Measurements from ENCODE around the gene SPHK2.
"Not testable (repeated sequence)": the region's sequence is repeated elsewhere in the genome, so short reads cannot be mapped to it uniquely, and the experiment has no call there.

The SPHK2 gene

GRCh38 chr19:48637449-48637947 is 18.2 kb downstream of the SPHK2 start:
- DNase-seq (ENCODE audit: low read depth): peak; percentile 96

GRCh38 chr19:48637948-48638830 is 18.9 kb downstream of the SPHK2 start:
- peak; percentile 91 for DNase-seq (ENCODE audit: low read depth)

GRCh38 chr19:48638831-48639381 is 19.6 kb downstream of the SPHK2 start:
- no peak for DNase-seq (ENCODE audit: low read depth)

GRCh38 chr19:48639483-48640375 is 20.4 kb downstream of the SPHK2 start:
- no peak for DNase-seq (ENCODE audit: low read depth)

- no peak for DNase-seq (ENCODE audit: low read depth)
Measured at GRCh38 chr19:48641850-48642249, 22.5 kb downstream of the SPHK2 start.

- DNase-seq (ENCODE audit: low read depth): no peak
Measured at GRCh38 chr19:48642862-48643261, 23.6 kb downstream of the SPHK2 start.

GRCh38 chr19:48644355-48644754 is 25.0 kb downstream of the SPHK2 start:
- DNase-seq (ENCODE audit: low read depth): no peak

GRCh38 chr19:48644839-48645619 is 25.7 kb downstream of the SPHK2 start:
- DNase-seq (ENCODE audit: low read depth): peak; percentile 75

- DNase-seq (ENCODE audit: low read depth): no peak
Measured at GRCh38 chr19:48645620-48646000, 26.3 kb downstream of the SPHK2 start.

- DNase-seq (ENCODE audit: low read depth): peak; percentile 87
Measured at GRCh38 chr19:48646001-48646721, 26.9 kb downstream of the SPHK2 start, which contains the start of gene CA11. TSS of gene CA11 (minus strand) at chr19:48646187. CDS start at chr19:48645632, 555 bp downstream.

- DNase-seq (ENCODE audit: low read depth): no peak
Measured at GRCh38 chr19:48646722-48647216, 27.5 kb downstream of the SPHK2 start.

- no peak for DNase-seq (ENCODE audit: low read depth)
Measured at GRCh38 chr19:48648134-48648533, 28.8 kb downstream of the SPHK2 start.

- DNase-seq (ENCODE audit: low read depth): no peak
Measured at GRCh38 chr19:48650974-48651682, 31.8 kb downstream of the SPHK2 start.

GRCh38 chr19:48651683-48652048 is 32.4 kb downstream of the SPHK2 start:
- no peak for DNase-seq (ENCODE audit: low read depth)

- DNase-seq (ENCODE audit: low read depth): no peak
Measured at GRCh38 chr19:48654299-48655059, 35.2 kb downstream of the SPHK2 start.

- peak; percentile 94 for DNase-seq (ENCODE audit: low read depth)
Measured at GRCh38 chr19:48656840-48657474, 37.7 kb downstream of the SPHK2 start.

GRCh38 chr19:48657828-48658227 is 38.5 kb downstream of the SPHK2 start:
- not testable (repeated sequence) for DNase-seq (ENCODE audit: low read depth)

GRCh38 chr19:48658483-48658882 is 39.2 kb downstream of the SPHK2 start:
- no peak for DNase-seq (ENCODE audit: low read depth)

GRCh38 chr19:48659768-48660167 is 40.5 kb downstream of the SPHK2 start:
- peak; percentile 26 for DNase-seq (ENCODE audit: low read depth)
